ENCODE measurements around the gene MAN1A2. TPM values are rescaled to one million over a fixed set of nuclear protein-coding genes. Genes with fewer than 3 reads are reported as not detected.

Gene MAN1A2
- total and polyA plus RNA-seq, 4 experiments from 2014 or later: 17.5 to 66.5 (median 40.6) TPM

- Histone ChIP-seq H3K4me3 (ENCODE audit: low read length in 2 of 2) (no peak overlapping the region), H3K27me3 (ENCODE audit: insufficient read depth, low read length) (no peaks in the 10 kb centered on the region), H3K4me1 (ENCODE audit: insufficient read depth, low read length) (peaks cover 53% of the 10 kb centered on the region), H3K36me3 (ENCODE audit: insufficient read depth, low read length) (no peaks in the 10 kb centered on the region), H3K27ac (ENCODE audit: low read depth, low read length) (no peak overlapping the region), H3K9me3 (ENCODE audit: control insufficient read depth in 1 of 2, low read length in 2 of 2) (no peaks in the 10 kb centered on the region)
- Mint-ChIP-seq H3K27me3 (no peaks in the 10 kb centered on the region), H3K4me3 (peak overlapping the region in 6 of 8 donors; percentile 38 to 68 (median 49)), H3K27ac (peak overlapping the region; percentile 6 to 85 (median 42)), H3K4me1 (peaks cover 33 to 73% (median 41%) of the 10 kb centered on the region in 4 donors), H3K9me3 (peaks cover 0 to 9% (median 0%) of the 10 kb centered on the region in 8 donors), H3K36me3 (no peaks in the 10 kb centered on the region)
- intact Hi-C loops (cut with micrococcal nuclease): loop anchor here (10.0 kb wide), 2 partner anchors 95 to 295 kb away; partner anchors contain the start of gene TTF2
- DNase-seq: no peak
- POLR2A ChIA-PET (ENCODE audit: partially characterized antibody): interaction anchor here (1.0 to 2.6 kb wide), 5 partner anchors 7 to 247 kb away, joined by 3 to 27 read pairs (median 4); partner anchors contain the start of gene MAN1A2
- CTCF ChIA-PET (ENCODE audit: partially characterized antibody): interaction anchor here (1.6 kb wide), 1 partner anchor 9 kb away, joined by 6 read pairs; no protein-coding TSS in a partner anchor
Observed at GRCh38 chr1:117359561-117360289, 7.5 kb upstream of the MAN1A2 start.

DNA sequence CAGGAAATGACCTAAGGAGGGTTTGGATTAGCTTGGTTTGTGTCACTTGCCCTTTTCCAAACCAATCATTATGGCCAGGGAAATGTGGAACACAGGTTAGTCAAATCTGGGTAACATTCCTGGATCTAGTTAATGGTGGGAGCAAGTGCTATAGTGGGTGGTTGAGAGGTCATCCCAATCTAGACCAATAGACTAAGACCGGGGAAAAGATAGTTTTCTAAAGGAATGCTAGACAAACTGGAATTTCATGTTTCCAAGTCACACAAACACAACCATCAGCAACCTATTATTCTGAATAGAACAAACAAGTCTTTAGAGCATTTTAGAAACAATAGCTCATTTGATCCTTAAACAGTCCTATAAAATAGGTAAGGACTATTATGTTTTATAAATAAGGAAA is 4.3 kb upstream of the MAN1A2 start:
- intact Hi-C loops (cut with micrococcal nuclease): loop anchor here (10.0 kb wide), 2 partner anchors 92 to 298 kb away; partner anchors contain the start of gene TTF2
- Mint-ChIP-seq H3K27ac (peak overlapping the region in 4 of 7 donors; percentile 20 to 70 (median 53)), H3K36me3 (peaks cover 0 to 11% of the 10 kb centered on the region in 2 donors), H3K4me1 (peaks cover 47 to 71% (median 59%) of the 10 kb centered on the region in 4 donors), H3K9me3 (peaks cover 0 to 10% (median 0%) of the 10 kb centered on the region in 8 donors), H3K27me3 (no peaks in the 10 kb centered on the region), H3K4me3 (peak overlapping the region in 4 of 8 donors; percentile 31 to 62 (median 44))
- Histone ChIP-seq H3K36me3 (ENCODE audit: insufficient read depth, low read length) (no peaks in the 10 kb centered on the region), H3K4me3 (ENCODE audit: low read length in 2 of 2) (no peak overlapping the region), H3K27ac (ENCODE audit: low read depth, low read length) (no peak overlapping the region), H3K9me3 (ENCODE audit: control insufficient read depth in 1 of 2, low read length in 2 of 2) (no peaks in the 10 kb centered on the region), H3K4me1 (ENCODE audit: insufficient read depth, low read length) (peaks cover 67% of the 10 kb centered on the region), H3K27me3 (ENCODE audit: insufficient read depth, low read length) (no peaks in the 10 kb centered on the region)
- ChIA-PET CTCF (ENCODE audit: partially characterized antibody) (interaction anchor here (0.6 to 1.7 kb wide), 3 partner anchors 21 to 391 kb away, joined by 3 to 4 read pairs (median 3); no protein-coding TSS in a partner anchor), POLR2A (ENCODE audit: partially characterized antibody) (interaction anchor here (0.7 to 1.6 kb wide), 4 partner anchors 17 to 22 kb away, joined by 3 to 5 read pairs (median 3); no protein-coding TSS in a partner anchor)
- DNase-seq: no peak

GRCh38 chr1:117363571-117364048 is 3.6 kb upstream of the MAN1A2 start:
- H3K27ac ChIP-seq (ENCODE audit: low read depth, low read length): no peak overlapping the region
- Mint-ChIP-seq H3K4me1 (peaks cover 44 to 72% (median 61%) of the 10 kb centered on the region in 4 donors), H3K27me3 (no peaks in the 10 kb centered on the region), H3K4me3 (peak overlapping the region in 7 of 8 donors; percentile 27 to 70 (median 61)), H3K36me3 (peaks cover 0 to 15% of the 10 kb centered on the region in 2 donors), H3K9me3 (peaks cover 0 to 8% (median 0%) of the 10 kb centered on the region in 8 donors), H3K27ac (peak overlapping the region in 6 of 7 donors; percentile 27 to 77 (median 57))
- ChIA-PET CTCF (ENCODE audit: partially characterized antibody) (interaction anchor here (1.7 kb wide), 1 partner anchor 21 kb away, joined by 4 read pairs; no protein-coding TSS in a partner anchor), POLR2A (ENCODE audit: partially characterized antibody) (interaction anchor here (0.7 to 1.6 kb wide), 4 partner anchors 17 to 22 kb away, joined by 3 to 5 read pairs (median 3); no protein-coding TSS in a partner anchor)
- no peak overlapping the region for H3K4me3 ChIP-seq (ENCODE audit: low read length in 2 of 2)
- H3K36me3 ChIP-seq (ENCODE audit: insufficient read depth, low read length): no peaks in the 10 kb centered on the region
- H3K4me1 ChIP-seq (ENCODE audit: insufficient read depth, low read length): peaks cover 65% of the 10 kb centered on the region
- H3K27me3 ChIP-seq (ENCODE audit: insufficient read depth, low read length): no peaks in the 10 kb centered on the region
- DNase-seq: no peak
- H3K9me3 ChIP-seq (ENCODE audit: control insufficient read depth in 1 of 2, low read length in 2 of 2): no peaks in the 10 kb centered on the region
- intact Hi-C loops (cut with micrococcal nuclease): loop anchor here (10.0 kb wide), 2 partner anchors 91 to 299 kb away; partner anchors contain the start of gene TTF2

DNA sequence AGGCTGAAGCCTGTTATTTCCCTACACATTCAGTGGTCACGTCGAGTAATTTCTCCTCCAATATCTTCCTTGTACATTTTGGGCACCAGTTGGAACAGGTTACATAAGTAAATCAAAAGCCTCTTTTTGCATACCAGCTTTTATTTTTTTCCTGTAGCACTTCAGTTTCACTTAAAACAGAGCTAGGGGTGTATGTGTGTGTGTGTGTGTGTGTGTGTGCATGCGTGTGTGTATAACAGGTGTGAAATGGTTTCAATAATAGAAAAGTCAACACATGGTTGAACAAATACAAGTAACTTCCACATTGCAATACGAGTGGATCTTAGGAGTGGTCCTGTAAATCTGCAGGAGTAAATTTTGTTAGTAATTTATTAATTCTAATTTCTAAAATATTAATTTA is 3.0 kb upstream of the MAN1A2 start:
- Mint-ChIP-seq H3K36me3 (peaks cover 0 to 15% of the 10 kb centered on the region in 2 donors), H3K4me1 (peaks cover 44 to 73% (median 61%) of the 10 kb centered on the region in 4 donors), H3K9me3 (peaks cover 0 to 8% (median 0%) of the 10 kb centered on the region in 8 donors), H3K27ac (peak overlapping the region in 5 of 7 donors; percentile 23 to 77 (median 65)), H3K27me3 (no peaks in the 10 kb centered on the region), H3K4me3 (peak overlapping the region in 5 of 8 donors; percentile 12 to 70 (median 62))
- intact Hi-C loops (cut with micrococcal nuclease): loop anchor here (10.0 kb wide), 2 partner anchors 91 to 299 kb away; partner anchors contain the start of gene TTF2
- no peak for DNase-seq
- ChIA-PET CTCF (ENCODE audit: partially characterized antibody) (no interaction called here), POLR2A (ENCODE audit: partially characterized antibody) (interaction anchor here (1.6 kb wide), 1 partner anchor 21 kb away, joined by 3 read pairs; no protein-coding TSS in a partner anchor)
- Histone ChIP-seq H3K36me3 (ENCODE audit: insufficient read depth, low read length) (no peaks in the 10 kb centered on the region), H3K9me3 (ENCODE audit: control insufficient read depth in 1 of 2, low read length in 2 of 2) (no peaks in the 10 kb centered on the region), H3K4me1 (ENCODE audit: insufficient read depth, low read length) (peaks cover 65% of the 10 kb centered on the region), H3K4me3 (ENCODE audit: low read length in 2 of 2) (no peak overlapping the region), H3K27me3 (ENCODE audit: insufficient read depth, low read length) (no peaks in the 10 kb centered on the region), H3K27ac (ENCODE audit: low read depth, low read length) (no peak overlapping the region)

GRCh38 chr1:117365350-117366176 is 1.7 kb upstream of the MAN1A2 start:
- CTCF ChIA-PET (ENCODE audit: partially characterized antibody): interaction anchor here (0.7 kb wide), 1 partner anchor 25 kb away, joined by 3 read pairs; no protein-coding TSS in a partner anchor
- Mint-ChIP-seq H3K27ac (peak overlapping the region; percentile 95 to 99 (median 97)), H3K4me1 (peaks cover 47 to 78% (median 59%) of the 10 kb centered on the region in 4 donors), H3K4me3 (peak overlapping the region; percentile 93 to 97 (median 96)), H3K36me3 (peaks cover 0 to 15% of the 10 kb centered on the region in 2 donors), H3K9me3 (peaks cover 0 to 5% (median 0%) of the 10 kb centered on the region in 8 donors), H3K27me3 (no peaks in the 10 kb centered on the region)
- Histone ChIP-seq H3K4me3 (ENCODE audit: low read length in 2 of 2) (peak overlapping the region; percentile 72 to 84), H3K27me3 (ENCODE audit: insufficient read depth, low read length) (no peaks in the 10 kb centered on the region), H3K9me3 (ENCODE audit: control insufficient read depth in 1 of 2, low read length in 2 of 2) (no peaks in the 10 kb centered on the region), H3K4me1 (ENCODE audit: insufficient read depth, low read length) (peaks cover 69% of the 10 kb centered on the region), H3K36me3 (ENCODE audit: insufficient read depth, low read length) (no peaks in the 10 kb centered on the region), H3K27ac (ENCODE audit: low read depth, low read length) (peak overlapping the region; percentile 70)
- DNase-seq: peak in 1 of 5 donors; percentile 9
- intact Hi-C loops (cut with micrococcal nuclease): loop anchor here (1.0 to 10.0 kb wide), 7 partner anchors 37 to 392 kb away; partner anchors contain the start of genes TENT5C, TRIM45 and TTF2
- POLR2A ChIA-PET (ENCODE audit: partially characterized antibody): interaction anchor here (1.3 to 3.0 kb wide), 4 partner anchors 26 to 303 kb away, joined by 3 to 18 read pairs (median 14); no protein-coding TSS in a partner anchor

Data from CD4-positive, alpha-beta memory T cell (primary cell).